ENCODE measurements around the gene GJC1. TPM values are rescaled to one million over a fixed set of nuclear protein-coding genes. Genes with fewer than 3 reads are reported as not detected.

GJC1 gene
- total RNA-seq, 1 donor from 2014 or later: 36.9 TPM

DNA sequence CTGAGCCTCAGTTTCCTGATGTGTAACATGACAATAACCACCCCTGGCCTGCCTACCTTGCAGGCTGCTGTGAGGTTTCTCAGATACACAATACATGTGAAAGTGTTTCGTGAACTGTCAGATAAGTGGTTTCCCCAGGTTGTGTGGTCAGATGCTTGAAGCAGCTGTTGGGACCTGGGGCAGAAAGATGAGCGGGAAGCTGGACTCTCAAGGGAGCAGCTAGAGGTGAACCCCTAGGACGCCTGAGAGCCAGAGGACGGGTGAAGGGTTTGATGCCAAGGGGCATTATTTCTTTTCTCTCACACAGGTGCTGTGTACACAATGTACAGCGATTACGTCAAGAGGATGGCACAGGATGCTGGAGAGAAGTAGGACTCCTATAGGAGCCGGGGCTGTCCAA, 19.9 kb upstream of the GJC1 start:
- TF ChIP-seq, protein P1, sequence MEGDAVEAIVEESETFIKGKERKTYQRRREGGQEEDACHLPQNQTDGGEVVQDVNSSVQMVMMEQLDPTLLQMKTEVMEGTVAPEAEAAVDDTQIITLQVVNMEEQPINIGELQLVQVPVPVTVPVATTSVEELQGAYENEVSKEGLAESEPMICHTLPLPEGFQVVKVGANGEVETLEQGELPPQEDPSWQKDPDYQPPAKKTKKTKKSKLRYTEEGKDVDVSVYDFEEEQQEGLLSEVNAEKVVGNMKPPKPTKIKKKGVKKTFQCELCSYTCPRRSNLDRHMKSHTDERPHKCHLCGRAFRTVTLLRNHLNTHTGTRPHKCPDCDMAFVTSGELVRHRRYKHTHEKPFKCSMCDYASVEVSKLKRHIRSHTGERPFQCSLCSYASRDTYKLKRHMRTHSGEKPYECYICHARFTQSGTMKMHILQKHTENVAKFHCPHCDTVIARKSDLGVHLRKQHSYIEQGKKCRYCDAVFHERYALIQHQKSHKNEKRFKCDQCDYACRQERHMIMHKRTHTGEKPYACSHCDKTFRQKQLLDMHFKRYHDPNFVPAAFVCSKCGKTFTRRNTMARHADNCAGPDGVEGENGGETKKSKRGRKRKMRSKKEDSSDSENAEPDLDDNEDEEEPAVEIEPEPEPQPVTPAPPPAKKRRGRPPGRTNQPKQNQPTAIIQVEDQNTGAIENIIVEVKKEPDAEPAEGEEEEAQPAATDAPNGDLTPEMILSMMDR (IDR thresholded peaks at IDR 0.05; ENCODE audit: insufficient read depth, low read length, poor library complexity, severe bottlenecking): no peak
- H3K36me3 ChIP-seq (ENCODE audit: control insufficient read depth, insufficient read depth, low read length): peaks cover 3% of the 10 kb centered on the region

DNA sequence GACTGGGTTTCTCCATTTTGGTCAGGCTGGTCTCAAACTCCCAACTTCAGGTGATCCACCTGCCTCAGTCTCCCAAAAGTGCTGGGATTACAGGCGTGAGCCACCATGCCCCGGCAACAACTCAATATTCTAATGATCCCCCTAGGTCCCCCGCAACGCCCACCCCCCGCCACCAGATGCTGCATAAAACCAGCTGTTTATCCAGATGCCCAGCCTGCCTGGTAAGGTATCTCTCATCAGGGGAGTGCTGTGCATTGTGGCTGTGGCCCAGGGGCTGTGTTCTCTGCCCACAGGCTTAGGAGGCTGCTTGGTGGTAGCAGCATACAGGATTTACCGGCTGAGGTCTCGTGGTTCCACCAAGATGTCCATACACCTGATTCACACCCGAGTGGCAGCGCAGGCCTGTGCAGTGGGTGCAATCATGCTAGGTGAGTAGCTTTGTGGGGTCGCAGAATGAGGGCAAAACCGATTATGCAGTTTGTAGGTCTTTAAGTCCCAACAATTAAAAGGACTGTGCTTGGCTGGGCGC, 18.9 kb upstream of the GJC1 start:
- Histone ChIP-seq H3K27me3 (ENCODE audit: control insufficient read depth, insufficient read depth, low read length) (no peaks in the 10 kb centered on the region), H3K36me3 (ENCODE audit: control insufficient read depth, insufficient read depth, low read length) (peaks cover under 1% of the 10 kb centered on the region), H3K4me3 (ENCODE audit: low read depth, low read length) (no peak overlapping the region)
- TF ChIP-seq, protein P1 (IDR thresholded peaks at IDR 0.05; ENCODE audit: insufficient read depth, low read length, poor library complexity, severe bottlenecking): no peak
- DNase-seq (ENCODE audit: low read depth): no peak

More for the DNA sequence above, 19.9 kb upstream of the GJC1 start:
- Histone ChIP-seq H3K4me3 (ENCODE audit: low read depth, low read length) (no peak overlapping the region), H3K27me3 (ENCODE audit: control insufficient read depth, insufficient read depth, low read length) (no peaks in the 10 kb centered on the region)
- no peak for DNase-seq (ENCODE audit: low read depth)

DNA sequence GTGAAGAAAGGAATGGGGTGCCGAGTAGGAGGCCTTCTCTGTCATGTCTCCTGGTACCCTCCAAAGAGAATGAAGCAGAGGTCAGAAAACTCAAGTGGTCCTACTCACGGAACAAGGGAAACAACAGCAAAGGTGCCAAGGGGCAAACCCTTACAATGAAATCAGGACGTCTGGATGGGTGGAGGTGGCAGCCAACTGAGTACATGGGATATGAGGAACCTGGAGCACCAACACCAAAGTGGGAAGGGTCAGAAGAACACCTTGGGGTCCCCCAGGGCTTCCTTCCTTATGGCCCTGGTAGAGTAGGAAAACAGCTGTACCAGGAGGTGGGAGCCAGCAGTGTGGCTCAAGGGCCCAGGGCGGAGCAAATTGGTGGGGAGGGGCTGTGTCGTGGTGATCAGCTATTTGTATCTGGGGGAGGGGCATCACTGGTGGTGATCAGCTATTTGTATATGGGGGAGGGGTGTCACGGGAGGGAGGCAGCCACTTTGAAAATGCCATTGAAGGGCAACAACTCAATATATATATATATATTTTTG, 18.2 kb upstream of the GJC1 start:
- Histone ChIP-seq H3K27me3 (ENCODE audit: control insufficient read depth, insufficient read depth, low read length) (no peaks in the 10 kb centered on the region), H3K4me3 (ENCODE audit: low read depth, low read length) (no peak overlapping the region), H3K36me3 (ENCODE audit: control insufficient read depth, insufficient read depth, low read length) (no peaks in the 10 kb centered on the region)
- no peak for DNase-seq (ENCODE audit: low read depth)
- TF ChIP-seq, protein P1 (IDR thresholded peaks at IDR 0.05; ENCODE audit: insufficient read depth, low read length, poor library complexity, severe bottlenecking): no peak

DNA sequence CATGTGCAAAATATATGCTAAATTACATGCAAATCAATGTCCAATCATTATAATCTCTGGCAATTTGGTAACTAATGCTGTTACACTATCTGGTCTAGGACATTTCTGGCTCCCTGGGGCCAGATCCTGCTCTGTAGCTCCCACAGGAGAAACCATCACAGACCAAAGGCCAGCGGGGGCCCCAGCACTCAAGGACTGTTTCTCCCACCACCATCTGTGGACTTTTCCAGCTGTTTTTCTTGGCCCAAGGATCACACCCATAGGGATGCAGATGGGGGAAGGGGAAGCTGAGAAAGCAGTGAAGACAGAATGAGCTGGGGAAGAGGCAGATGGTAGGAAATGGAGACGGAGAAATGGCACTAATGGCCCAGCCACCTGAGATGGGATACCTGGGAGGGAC, 17.5 kb upstream of the GJC1 start, which contains the start of gene HIGD1B:
Gene HIGD1B, plus strand, starts transcription at position 298 of the 400 bp plus-strand sequence. CDS start 270 bp downstream, outside the sequence.
- Histone ChIP-seq H3K4me3 (ENCODE audit: low read depth, low read length) (no peak within 1 kb of the TSS), H3K27me3 (ENCODE audit: control insufficient read depth, insufficient read depth, low read length) (no peaks in the 10 kb centered on the region), H3K36me3 (ENCODE audit: control insufficient read depth, insufficient read depth, low read length) (no peaks in the 10 kb centered on the region)
- DNase-seq (ENCODE audit: low read depth): no peak
- TF ChIP-seq, protein P1 (IDR thresholded peaks at IDR 0.05; ENCODE audit: insufficient read depth, low read length, poor library complexity, severe bottlenecking): no peak

DNA sequence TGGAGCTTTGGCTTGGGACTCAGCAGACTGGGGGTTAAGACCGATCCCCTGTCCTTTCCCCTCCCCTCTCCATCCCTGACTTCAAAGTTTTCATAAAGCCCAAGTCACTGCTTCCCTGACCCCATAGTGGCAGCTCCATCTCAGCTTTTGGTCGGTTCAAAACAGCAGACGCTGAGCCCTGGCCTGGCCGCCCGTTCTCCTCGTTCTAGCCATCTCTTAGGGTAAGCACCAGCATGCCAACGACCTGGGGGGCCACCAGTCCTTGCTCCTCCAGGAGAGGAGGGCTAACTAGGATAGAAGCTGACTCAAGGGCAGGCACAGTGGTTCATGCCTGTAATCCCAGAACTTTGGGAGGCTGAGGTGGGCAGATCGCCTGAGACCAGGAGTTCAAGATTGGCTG, 16.1 kb upstream of the GJC1 start:
- Histone ChIP-seq H3K4me3 (ENCODE audit: low read depth, low read length) (no peak overlapping the region), H3K27me3 (ENCODE audit: control insufficient read depth, insufficient read depth, low read length) (no peaks in the 10 kb centered on the region), H3K36me3 (ENCODE audit: control insufficient read depth, insufficient read depth, low read length) (no peaks in the 10 kb centered on the region)
- no peak for DNase-seq (ENCODE audit: low read depth)
- TF ChIP-seq, protein P1 (IDR thresholded peaks at IDR 0.05; ENCODE audit: insufficient read depth, low read length, poor library complexity, severe bottlenecking): no peak

DNA sequence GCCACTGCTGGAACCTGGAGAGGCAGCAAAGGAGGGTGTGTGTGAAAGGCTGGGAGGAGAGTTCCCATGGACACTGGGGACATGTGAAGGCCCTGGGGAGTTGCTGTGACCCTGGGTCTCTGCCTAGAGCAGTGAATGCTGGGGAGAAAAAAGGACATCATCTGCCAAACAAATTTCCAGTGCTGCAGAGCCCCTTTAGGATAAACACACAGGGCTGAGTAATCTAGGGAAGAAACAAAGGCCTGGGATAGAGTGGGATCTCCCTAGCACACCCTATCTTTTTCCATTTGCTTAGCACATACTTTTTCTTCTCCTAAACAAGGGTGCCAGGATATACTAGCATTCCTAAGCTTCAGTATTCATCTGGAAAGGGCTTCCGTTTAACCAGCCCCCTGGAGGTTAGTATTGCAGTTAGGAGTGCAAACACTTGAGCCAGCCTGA, 14.3 kb upstream of the GJC1 start:
- H3K27me3 ChIP-seq (ENCODE audit: control insufficient read depth, insufficient read depth, low read length): no peaks in the 10 kb centered on the region
- TF ChIP-seq, protein P1 (IDR thresholded peaks at IDR 0.05; ENCODE audit: insufficient read depth, low read length, poor library complexity, severe bottlenecking): no peak
- no peaks in the 10 kb centered on the region for H3K36me3 ChIP-seq (ENCODE audit: control insufficient read depth, insufficient read depth, low read length)
- H3K4me3 ChIP-seq (ENCODE audit: low read depth, low read length): no peak overlapping the region
- DNase-seq (ENCODE audit: low read depth): no peak
